Ecto neural progenitor cell (in vitro differentiated cells): ENCODE results near the gene KMT2B.
A peak's percentile ranks its signal among the peaks of the same experiment; 100 is the strongest.
"Not testable (repeated sequence)": the region's sequence is repeated elsewhere in the genome, so short reads cannot be mapped to it uniquely, and the experiment has no call there.

Source experiments
- DNase-seq: peaks from one replicate; pipeline ENCODE4 v3.0.0-alpha.2; 2018; ENCODE audit warnings: low spot score

The KMT2B gene

GRCh38 chr19:35757231-35757748, 39.5 kb downstream of the KMT2B start:
- DNase-seq, result peak; percentile 76

- DNase-seq, result peak; percentile 99
Measured at GRCh38 chr19:35757749-35758608, 40.2 kb downstream of the KMT2B start, which contains the start of gene PROSER3. Gene PROSER3 (plus strand): TSS chr19:35758176. CDS start chr19:35758216, 40 bp downstream.

- DNase-seq, result no peak
Measured at GRCh38 chr19:35759697-35760096, 41.9 kb downstream of the KMT2B start.

GRCh38 chr19:35760711-35761349, 43.0 kb downstream of the KMT2B start:
- no peak for DNase-seq

GRCh38 chr19:35764432-35765315, 46.9 kb downstream of the KMT2B start:
- no peak for DNase-seq

- DNase-seq, result peak; percentile 43
Measured at GRCh38 chr19:35766571-35767104, 48.8 kb downstream of the KMT2B start.

GRCh38 chr19:35767288-35768081, 49.7 kb downstream of the KMT2B start:
- peak; percentile 77 for DNase-seq

GRCh38 chr19:35768082-35768421, 50.2 kb downstream of the KMT2B start:
- no peak for DNase-seq

GRCh38 chr19:35772362-35772761, 54.6 kb downstream of the KMT2B start:
- not testable (repeated sequence) for DNase-seq

GRCh38 chr19:35773020-35773806, 55.4 kb downstream of the KMT2B start:
- DNase-seq, result no peak

- DNase-seq, result peak; percentile 49
Measured at GRCh38 chr19:35774274-35775045, 56.7 kb downstream of the KMT2B start.

- no peak for DNase-seq
Measured at GRCh38 chr19:35775046-35775297, 57.2 kb downstream of the KMT2B start.

- peak; percentile 99 for DNase-seq
Measured at GRCh38 chr19:35775298-35776101, 57.7 kb downstream of the KMT2B start, which contains the start of gene ARHGAP33. Gene ARHGAP33 (plus strand): TSS chr19:35775564. CDS start chr19:35775659, 95 bp downstream.

GRCh38 chr19:35776102-35776788, 58.4 kb downstream of the KMT2B start:
- DNase-seq, result no peak

GRCh38 chr19:35777086-35777841, 59.5 kb downstream of the KMT2B start:
- peak; percentile 75 for DNase-seq

- no peak for DNase-seq
Measured at GRCh38 chr19:35777961-35778360, 60.2 kb downstream of the KMT2B start.

GRCh38 chr19:35779033-35779432, 61.2 kb downstream of the KMT2B start:
- no peak for DNase-seq
